ENCODE data around the gene SLC7A7. TPM values are rescaled to one million over a fixed set of nuclear protein-coding genes. Genes with fewer than 3 reads are reported as not detected.

Gene SLC7A7
- total and polyA plus RNA-seq, 2 of the 13 experiments (the other 11 are each of a cell fraction or from before 2014, with no cell fraction given) = 0.13 to 0.63 TPM

- TF ChIP-seq ATF6 (CRISPR knock-in tag; conservative IDR thresholded peaks at IDR 0.05) = no peak
- TF ChIP-seq SOX13 (IDR thresholded peaks at IDR 0.05) = no peak
- TF ChIP-seq SOX13 (CRISPR knock-in tag; conservative IDR thresholded peaks at IDR 0.05 in 1 of 2, IDR thresholded peaks at IDR 0.05 in 1 of 2) = peak in 1 of 2 experiments; percentile 64; a peak in 2 of 4 replicates
- no peak for TF ChIP-seq NCOA5 (CRISPR knock-in tag; IDR thresholded peaks at IDR 0.05)
- 0 out of 2 replicates have a peak, but pooled peaks have one; percentile 84 for TF ChIP-seq ZFP1 (CRISPR knock-in tag; IDR thresholded peaks at IDR 0.05)
- no peak for TF ChIP-seq ZNF318 (CRISPR knock-in tag; IDR thresholded peaks at IDR 0.05)
- no peak for TF ChIP-seq HBP1 (CRISPR knock-in tag; IDR thresholded peaks at IDR 0.05; ENCODE audit: low read depth)
- peak in 1 of 2 experiments; percentile 40; a peak in 1 of 4 replicates for TF ChIP-seq NR2F1 (CRISPR knock-in tag; IDR thresholded peaks at IDR 0.05)
- TF ChIP-seq ZFP36L1 (CRISPR knock-in tag; IDR thresholded peaks at IDR 0.05) = no peak
- 0 out of 2 replicates have a peak, but pooled peaks have one; percentile 5 for TF ChIP-seq ETV5 (CRISPR knock-in tag; IDR thresholded peaks at IDR 0.05; ENCODE audit: borderline replicate concordance)
- TF ChIP-seq ZNF784 (CRISPR knock-in tag; IDR thresholded peaks at IDR 0.05; ENCODE audit: borderline replicate concordance) = 0 out of 2 replicates have a peak, but pooled peaks have one; percentile 60
- peak; percentile 44; the same call in 1 of the 2 replicates for TF ChIP-seq FOXP4 (CRISPR knock-in tag; IDR thresholded peaks at IDR 0.05)
Measured at GRCh38 chr14:22807432-22808087, 7.7 kb downstream of the SLC7A7 start (continued).

All from HepG2 (cell line).